GM18907 (cell line): ENCODE measurements around the gene DGKI.
"Not testable (repeated sequence)": the region's sequence is repeated elsewhere in the genome, so short reads cannot be mapped to it uniquely, and the experiment has no call there.

ENCODE experiments used
- ATAC-seq: cut with Tn5 transposase; IDR thresholded peaks from one replicate; pipeline ENCODE4 v1.9.1; 2021; ENCODE audit warnings: mild to moderate bottlenecking, moderate library complexity; ENCODE audit not compliant: unreplicated experiment

Gene DGKI

DNA sequence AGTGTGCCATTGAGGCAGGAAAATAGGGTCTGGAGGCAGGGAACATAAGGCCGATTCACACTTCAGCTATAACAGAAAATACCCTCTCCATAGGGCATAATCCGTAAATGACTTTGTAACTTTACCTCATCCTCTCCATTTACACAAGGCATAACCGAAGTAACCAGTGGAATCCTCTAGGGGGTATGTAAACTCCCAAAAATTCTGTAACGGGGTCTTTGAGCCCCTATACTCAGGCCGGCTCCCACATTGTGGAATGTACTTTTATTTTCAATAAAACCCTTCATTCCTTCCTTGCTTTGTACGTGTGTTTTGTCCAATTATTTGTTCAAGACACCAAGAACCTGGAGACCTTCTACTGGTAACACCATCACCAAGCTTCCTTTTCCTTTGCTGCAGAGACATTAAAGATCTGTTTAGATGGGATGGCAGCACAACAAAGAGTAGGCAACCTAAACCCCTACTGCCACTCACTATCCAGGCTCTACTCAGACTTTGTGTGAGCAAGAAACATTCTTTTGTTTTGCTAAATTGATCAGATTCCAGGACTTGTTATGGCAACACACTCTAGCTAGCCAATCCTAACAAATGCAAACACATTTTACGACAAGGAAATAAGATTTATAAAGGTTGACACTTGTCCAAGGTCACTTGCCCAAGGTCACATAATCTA is 99.3 kb downstream of the DGKI start:
- ATAC-seq = no peak

DNA sequence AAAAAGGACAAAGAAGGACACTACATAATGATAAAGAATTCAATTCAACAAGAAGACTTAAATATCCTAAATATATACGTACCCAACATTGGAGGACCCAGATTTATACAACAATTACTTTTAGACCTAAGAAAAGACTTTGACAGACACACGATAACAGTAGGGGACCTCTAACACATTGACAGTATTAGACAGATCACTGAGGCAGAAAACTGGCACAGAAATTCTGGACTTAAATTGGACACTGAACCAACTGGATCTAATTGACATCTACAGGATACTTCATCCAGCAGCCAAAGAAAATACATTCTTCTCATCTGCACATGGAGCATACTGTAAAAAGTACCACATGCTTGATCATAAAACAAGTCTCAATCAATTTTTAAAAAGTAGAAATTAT is 103.8 kb downstream of the DGKI start:
- ATAC-seq = no peak

DNA sequence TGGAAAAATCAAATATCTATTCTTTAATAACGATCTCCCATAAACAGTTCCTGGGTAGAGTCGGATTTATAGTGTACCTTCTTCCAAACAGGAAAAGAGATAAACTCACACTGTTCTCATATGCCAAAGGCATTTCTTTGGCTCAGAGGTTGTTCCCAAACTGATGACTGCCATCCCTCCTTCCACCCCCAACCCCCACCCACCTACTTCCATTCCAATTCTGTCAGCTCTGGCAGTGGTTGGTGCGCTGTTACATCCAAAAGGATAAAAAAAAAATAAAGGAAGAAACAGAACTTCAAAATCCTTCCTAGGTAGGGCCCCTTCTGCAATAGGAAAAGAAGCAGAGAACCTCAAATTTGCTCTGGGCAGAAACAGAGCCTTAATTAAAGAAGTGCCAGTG is 104.7 kb downstream of the DGKI start:
- ATAC-seq = no peak

DNA sequence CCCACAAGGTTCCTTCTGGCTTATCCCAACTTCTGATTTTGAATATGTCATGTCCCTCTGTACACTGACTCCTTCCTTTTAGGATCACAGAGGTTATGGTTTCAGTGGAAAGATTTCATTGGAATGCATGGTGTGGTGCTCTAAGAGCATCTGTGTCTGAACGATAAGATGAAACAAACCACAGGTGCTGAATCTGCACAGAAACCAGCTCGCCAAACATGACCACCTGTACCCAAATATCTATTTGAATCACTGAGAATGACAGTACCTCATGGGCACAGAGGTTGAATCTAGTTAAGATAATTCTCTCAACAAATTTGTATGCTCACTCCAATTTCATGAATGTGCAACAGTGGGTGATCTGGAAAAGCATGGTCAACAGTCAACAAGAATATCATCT is 105.3 kb downstream of the DGKI start:
- no peak for ATAC-seq

DNA sequence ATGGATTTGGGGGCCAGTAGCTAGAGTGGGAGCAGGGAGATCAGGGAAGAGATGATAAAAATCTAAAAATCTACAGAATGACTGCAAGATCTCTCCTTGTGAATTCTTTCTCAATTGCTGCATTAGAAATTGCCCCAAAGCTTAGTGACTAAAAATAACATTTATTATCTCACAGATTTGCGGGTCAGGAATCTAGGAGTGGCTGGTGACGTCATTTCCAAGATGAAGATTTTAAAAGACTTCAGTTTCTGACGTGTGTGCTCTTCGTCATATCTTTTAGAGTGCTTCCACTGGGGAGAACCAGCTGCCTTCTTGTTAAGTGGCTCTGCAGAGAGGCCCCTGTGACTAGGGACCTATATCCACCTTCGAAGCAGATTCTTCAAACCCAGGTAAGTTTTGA is 112.6 kb downstream of the DGKI start:
- no peak for ATAC-seq

DNA sequence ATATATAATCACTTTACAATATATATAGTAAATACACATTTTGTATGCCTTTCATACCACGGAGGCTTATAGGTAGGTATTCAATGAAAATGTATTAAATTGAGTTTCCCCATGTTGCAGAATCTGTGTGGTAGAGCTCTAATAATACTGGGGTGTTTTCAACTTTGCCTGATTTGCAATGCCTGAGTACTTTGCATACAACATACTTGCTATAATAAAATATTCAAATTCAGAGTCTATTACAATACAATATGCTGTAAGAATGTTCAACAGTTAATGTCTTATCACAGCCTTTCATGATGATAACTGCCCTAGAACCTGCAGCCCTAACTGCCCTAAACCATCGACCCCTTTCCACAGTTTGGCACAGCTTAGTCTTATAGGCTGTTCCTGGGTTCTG is 114.6 kb downstream of the DGKI start:
- ATAC-seq = no peak

DNA sequence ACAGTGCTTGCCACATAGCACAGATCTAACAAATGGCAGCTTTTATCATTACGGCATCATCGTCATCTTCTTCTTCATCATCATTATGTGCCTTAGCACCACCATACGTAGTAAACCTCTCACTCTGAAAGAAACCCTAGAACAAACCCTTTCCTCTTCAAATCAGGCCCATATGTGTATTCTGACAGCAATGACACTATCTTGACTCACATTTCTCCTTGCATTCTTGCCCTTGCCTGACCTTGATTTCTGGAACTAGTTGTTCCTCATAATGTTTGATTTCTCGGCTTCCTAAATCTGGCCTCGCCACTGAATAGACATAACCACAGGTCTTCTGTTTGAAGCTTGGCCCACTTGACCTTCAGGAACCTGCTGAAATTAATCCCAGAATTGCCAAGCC is 115.3 kb downstream of the DGKI start:
- ATAC-seq = no peak

DNA sequence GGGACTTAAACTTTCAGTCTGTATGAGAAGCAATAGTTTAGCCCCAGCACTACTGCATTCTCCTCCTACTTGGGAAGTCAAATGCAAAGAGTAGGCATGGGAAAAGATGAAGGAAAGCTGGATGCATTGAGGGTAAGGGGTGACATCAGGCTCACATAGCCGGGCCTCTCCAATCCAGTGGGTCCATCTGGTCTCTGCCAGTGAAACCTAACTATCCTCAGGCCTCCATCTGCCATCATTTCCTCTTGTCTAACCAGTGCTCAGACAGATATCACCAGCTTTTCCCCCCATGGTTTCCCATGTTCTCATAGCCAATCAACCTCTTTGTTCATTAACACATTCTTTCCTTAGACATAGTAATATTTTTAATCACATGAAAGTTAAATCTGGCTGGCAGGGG is 118.3 kb downstream of the DGKI start:
- ATAC-seq = no peak

DNA sequence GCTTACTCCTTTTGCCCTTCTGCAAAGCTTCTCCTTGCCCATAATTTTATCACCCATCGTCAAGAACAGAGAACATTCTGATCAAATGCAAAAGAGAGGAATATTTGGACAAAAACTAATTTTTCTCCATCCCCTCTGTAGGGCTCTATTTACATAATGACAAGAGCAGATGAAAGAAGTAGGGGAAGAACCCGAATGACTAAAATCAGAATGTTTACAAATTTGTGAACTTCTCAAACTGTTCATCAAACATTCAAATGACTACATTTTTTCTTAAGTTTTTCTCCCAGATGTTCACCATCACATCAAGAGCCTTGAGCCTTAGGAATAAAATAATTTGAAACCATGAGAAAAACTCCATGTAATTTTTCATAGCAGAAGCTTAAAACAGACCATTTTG is 119.4 kb downstream of the DGKI start:
- no peak for ATAC-seq

DNA sequence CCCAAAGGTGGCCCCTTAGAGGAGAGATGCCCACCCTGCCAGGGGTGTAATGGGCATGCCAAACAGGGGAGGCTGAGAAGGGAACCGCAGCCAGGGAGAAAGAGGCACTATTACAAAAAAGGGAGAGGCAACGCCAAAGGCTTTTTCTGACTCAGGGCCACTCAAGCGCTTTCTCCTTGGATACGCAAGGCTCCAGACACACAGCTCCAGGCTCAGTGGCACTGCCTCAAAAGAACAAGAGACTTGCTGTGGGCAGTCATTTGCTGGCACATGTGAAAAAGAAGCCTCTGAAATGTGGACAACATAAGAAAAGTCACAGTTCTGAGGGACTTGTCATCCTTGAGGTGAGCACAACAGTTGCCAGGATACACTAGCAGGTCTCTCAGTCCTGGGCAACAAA is 128.4 kb downstream of the DGKI start:
- ATAC-seq = no peak

DNA sequence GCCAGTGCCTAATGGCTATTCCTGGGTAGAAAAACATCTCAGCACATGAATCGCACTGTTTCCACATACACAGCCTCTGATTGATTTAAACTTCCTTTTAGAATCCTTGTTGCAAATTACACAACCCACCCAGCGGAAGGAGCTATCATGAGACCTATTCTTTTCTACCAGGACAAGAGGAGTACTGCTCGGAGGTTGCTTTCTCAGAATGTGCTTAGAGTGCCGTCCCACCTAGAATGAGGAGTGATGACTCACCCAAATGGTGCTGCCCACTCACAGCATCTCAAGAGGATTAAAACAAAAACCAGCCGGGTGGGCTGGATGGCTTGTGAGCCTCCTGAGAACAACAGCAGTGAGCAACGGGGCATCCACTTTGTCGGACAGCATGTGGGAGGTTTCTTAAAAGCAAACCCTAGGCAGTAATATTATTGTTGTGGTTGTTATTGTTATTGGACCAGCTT is 128.9 kb downstream of the DGKI start:
- no peak for ATAC-seq

DNA sequence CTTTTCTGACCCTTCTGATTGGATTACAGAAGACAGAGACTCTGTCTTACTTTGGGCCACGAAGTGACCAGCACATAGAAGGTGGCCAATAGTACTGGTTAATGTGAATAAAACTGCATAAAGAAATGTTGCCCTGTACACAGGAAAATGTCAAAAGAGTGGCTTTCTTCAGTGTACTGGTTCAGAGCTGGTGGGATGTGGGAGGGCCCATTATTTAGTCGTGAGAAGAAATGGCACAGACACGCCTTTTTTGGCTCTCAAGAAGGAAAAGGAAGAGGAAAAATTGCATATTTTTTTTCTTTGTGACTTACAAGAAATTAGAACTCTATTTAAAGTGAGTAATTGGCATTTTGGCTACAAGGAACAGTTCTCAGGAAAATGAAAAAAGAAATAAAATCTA is 129.7 kb downstream of the DGKI start:
- no peak for ATAC-seq

DNA sequence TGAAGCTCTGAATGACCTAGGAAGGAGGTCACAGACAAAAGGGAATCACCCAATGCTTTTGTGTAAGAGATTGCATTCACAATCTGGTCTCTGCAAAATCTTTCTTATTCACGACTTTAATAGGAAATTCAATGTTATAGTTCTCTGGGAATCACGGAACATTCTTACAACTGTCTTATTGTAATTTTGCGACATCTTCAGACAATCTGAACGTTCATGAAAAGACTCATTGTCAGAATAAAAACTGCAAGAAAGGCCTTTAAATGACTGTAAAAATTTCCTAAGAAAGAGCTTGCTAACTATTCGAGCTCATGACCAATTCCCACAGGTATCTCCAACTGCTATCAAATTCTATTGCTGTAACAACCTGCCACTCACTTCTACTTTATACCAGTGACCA is 130.7 kb downstream of the DGKI start:
- ATAC-seq = no peak

DNA sequence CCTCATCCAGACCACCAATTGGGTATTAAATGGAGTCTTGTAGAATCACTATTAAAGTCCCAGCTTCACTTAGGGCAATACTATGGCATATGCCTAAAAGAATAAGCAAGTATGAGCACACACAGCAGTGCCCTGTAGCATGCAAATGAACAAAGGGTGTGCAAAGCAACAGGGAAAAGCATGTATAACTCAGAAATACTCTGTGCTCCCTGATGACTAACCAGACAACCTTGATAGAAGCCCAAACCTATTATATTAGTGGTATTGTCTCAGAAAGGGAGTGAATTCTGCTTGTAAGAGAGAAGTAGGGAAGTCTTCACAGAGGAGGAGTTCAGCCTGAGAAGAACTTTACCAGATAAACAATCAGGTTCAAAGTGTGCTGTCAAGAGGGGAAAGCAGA is 131.2 kb downstream of the DGKI start:
- ATAC-seq = no peak

DNA sequence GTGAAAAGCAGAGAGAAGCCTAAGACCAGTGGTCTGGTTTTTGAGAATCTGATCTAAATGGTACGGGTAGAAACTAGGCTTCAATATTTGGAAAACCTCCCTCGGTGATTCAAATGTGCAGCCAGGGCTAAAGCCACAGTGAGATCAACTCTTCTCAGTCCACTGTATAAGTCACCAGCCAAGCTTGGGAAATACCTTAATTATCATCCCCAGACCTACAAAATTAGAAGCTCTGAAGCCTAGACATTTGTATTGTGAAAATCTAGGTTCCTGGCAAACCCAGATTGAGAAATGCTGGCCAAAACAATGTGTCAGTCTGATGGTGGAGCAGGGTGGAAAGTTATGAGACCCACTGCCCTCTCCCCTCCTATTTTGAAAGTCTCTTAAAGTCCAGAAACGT is 131.7 kb downstream of the DGKI start:
- no peak for ATAC-seq

DNA sequence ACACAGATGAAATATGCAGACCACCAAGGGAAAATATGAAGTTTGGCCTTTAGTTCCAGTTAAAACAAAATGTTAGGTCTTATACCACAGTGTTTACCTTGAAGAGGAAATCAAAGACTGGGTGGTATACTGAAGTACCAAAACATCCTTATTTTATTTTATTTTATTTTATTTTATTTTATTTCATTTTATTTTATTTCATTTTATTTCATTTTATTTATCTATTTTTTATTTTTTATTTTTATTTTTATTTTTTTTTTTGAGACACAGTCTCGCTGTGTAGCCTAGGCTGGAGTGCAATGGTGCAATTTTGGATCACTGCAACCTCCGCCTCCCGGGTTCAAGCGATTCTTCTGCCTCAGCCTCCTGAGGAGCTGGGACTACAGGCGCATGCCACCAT is 140.4 kb downstream of the DGKI start:
- not testable (repeated sequence) for ATAC-seq

DNA sequence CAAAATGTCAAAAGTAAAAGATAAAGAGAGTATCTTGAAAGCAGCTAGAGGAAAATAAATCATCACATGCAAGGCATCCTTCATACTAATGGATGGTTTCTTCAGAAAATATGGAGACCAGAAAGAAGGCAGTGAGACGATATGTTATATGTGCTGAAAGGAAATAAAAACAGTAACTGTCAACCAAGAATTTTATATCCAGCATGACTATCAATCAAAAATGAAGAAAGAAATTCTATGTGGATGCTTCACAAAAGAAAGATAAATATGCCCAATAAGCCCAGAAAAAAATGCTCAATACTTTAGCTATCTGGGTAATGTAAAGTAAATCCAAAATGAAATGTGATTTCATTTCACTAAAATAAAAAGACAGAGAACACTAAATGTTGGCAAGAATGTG is 142.1 kb downstream of the DGKI start:
- ATAC-seq = no peak

DNA sequence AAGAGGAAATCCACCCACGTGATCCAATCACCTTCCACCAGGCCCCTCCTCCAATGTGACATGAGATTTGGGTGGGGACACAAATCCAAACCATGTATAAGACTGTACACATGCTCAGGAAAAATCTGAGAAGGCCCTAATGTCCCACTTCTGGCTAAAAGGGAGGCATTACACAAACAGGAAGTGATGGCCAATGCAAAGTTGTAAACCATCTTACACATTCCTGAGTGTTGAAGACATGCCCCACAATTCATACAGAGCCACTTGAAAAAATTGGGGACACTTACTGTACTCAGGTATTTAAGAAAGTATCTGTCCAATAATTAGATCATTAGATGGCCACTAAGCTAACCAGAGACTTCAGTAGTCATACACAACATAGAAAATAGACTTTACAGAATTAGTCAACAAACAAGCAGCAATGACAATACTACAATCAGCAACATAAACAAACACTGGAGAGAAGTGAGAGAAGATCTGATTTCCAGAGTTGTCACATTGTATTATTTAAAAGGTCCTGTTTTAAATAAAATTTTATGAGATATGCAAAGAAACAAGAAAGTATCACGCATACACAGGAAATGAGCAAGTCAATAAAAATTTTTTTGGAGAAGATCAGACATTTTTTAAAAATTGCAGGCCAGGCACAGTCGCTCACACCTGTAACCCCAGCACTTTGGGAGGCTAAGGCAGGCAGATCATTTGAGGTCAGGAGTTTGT is 143.3 kb downstream of the DGKI start:
- no peak for ATAC-seq

DNA sequence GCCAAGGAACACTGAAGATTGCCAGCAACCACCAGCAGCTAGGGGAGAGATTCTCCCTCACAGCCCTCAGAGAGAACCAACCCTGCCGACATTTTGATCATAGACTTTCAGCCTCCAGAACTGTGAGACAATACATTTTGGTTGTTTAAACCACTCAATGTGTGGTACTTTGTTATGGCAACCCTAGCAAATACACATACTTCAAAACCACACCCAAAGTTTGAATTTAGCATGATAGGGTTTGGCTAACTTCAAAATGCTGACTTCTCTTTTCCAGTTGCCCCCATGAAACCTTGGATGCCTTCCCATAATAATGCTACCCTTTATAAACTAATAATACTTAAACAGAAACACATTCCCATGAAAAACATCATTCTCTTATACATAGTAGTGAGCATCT is 149.8 kb downstream of the DGKI start:
- no peak for ATAC-seq

DNA sequence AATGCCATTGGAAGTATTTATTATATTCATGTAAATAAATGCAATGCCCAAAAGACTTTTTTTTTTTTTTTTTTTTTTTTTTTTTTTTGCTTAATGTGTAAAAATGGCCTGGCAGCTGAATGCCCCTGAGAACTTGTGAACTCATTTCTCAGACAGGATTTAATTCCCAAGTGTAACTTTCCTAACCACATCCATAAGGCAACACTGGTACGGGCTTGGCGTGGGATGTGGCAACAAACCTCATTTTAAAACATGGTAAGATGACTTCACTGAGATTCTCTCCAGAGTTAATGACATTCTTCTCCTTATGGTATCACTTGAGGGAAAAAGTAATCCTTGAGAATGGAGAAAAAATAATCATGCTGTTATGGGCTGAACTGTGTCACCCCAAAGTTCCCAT is 150.4 kb downstream of the DGKI start:
- ATAC-seq = no peak

DNA sequence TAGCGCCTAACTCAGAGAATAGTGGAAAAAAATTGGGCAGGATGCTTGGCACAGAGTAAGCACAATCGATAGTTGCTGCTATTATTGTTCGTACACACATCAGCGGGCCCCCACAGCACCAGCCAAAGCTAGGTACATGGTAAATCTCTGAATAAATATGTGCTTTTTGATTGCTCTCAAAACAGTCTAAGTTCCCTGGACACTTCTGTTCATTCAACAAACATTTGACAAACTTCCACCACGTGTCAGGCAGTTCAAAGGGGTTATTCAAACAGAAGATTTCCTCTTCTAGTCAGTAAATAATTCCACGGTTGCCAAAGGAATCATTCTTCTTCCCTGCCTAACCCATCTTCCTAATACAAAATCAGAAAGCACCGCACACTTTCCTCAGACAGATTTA is 150.8 kb downstream of the DGKI start:
- ATAC-seq = no peak

DNA sequence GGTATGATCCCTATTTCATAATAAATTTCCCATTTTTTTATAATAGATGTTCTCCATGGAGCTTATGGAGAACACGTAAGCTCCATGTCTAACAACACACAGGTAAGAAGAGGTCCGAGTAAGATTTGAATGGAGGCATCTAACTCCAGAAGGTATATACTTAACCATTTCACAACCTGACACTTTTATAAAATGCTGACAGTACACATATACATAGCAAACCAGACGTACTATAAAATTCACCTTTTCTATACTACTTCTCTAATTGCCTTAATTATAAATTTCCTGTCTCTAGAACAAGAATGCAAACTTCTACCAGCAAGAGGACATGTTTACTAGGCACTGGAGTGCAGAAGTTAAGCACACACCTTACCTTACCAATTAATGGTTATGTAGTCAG is 151.3 kb downstream of the DGKI start:
- ATAC-seq = no peak

DNA sequence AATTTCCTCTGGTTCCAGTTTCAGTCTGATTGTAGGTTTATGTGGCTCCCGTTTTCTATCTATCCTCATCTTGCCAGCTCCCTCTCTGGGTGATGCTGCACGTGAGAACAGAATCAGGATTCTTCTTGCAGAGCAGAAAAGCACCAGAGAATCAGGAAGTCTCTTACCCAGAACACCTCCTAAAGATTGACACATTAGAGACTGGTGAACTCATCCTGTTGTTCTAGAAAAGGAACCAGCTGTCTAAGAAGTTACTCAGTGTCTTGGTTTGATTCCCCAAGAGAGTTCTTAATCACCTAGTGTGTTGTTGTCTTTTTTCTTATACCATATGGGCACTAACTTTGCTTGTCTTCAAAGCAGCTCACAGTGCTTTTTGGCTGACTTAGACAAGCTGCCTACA is 152.4 kb downstream of the DGKI start:
- ATAC-seq = peak; percentile 87
